ENCODE measurements around the gene KRT23. TPM values are rescaled to one million over a fixed set of nuclear protein-coding genes. Genes with fewer than 3 reads are reported as not detected.

KRT23 gene
- total RNA-seq, 1 donor from 2014 or later: 1.9 TPM

DNA sequence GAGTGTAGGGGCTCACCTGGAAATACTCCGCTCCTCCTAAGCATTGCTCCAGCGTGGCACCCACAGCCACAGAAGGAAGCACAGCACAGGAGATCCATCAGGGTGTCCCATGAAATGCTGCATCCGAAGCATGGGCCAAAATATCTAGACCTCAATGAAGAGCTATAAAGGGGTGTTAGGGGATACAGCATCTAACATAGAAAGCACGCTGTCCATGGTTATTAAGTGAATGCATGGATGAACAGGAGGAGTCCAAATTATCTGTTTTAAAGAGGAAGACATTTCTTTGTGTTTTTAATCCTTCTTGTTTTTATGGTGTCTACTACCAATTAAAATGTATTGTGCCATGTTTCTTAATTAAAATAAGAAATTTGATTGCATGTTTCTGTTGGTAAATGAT lies 30.8 kb downstream of the KRT23 start:
- no peak for DNase-seq

DNA sequence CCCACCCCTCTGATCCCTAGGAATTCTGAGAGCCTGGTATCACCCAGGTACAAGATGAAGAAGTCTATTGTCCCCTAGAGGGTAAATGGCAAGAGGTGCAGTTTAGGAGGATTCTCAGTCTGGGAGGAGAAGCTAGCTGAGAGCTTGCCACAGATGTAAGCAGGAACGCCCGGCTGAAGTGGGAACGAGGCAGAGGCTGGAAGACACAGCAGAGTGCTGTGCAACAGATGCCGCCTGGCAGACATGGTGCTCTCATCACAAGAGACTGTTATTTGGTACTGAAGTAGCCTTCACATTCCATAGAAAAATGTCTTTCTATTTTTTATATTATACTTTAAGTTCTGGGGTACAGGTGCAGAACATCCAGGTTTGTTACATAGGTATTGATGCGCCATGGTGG lies 32.1 kb downstream of the KRT23 start:
- DNase-seq: no peak

DNA sequence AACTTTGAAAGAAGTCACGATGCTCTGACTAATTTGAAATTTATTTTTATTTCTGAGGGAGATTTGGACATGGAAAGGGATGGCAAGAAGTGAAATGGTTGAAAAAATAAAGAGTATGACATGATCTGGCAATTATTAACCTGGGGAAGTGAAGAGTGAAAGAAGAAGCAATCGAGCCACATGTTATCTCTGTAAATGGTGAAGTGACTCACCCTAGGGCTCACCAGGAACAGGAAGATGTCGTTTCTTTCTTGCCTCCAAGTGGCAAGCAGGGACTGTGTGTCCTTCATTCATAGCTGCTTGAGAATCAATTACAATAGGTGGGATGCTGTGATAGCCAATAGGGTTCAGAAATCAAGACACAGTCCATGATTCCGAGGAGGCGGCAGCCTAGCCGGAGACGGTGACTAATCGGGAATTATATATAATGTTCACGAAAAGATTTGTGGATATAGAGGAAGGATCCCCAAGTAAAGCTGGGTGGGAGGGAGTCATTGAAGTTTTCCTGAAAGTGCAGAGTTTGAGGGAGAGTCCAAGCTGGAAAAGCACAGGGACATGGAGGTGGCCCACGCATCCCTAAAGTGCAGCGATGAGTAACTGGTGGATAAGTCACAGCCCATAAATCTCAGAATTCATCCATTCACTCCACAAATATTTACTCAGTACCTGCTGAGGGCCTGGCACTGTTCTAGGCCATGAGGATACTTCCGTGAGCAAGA lies 34.2 kb downstream of the KRT23 start:
- no peak for DNase-seq

DNA sequence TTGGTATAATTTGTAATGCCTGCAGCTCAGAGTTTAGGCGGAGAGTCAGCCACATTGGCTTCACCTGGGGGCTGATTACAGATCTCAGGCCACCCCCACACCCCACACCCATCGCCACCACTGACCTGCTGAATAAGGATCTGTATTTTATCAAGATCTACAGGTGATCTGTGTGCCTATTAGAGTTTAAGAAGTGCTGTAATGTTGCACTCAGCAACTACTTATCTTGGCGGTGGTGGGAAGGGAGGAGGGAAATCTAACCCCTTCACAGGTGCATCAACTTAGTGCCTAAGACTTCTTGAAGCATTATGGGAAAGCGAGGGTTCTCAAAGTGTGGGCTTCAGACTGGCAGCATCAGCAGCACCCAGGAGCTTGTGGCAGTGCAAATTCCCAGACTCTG lies 34.9 kb downstream of the KRT23 start:
- no peak for DNase-seq

DNA sequence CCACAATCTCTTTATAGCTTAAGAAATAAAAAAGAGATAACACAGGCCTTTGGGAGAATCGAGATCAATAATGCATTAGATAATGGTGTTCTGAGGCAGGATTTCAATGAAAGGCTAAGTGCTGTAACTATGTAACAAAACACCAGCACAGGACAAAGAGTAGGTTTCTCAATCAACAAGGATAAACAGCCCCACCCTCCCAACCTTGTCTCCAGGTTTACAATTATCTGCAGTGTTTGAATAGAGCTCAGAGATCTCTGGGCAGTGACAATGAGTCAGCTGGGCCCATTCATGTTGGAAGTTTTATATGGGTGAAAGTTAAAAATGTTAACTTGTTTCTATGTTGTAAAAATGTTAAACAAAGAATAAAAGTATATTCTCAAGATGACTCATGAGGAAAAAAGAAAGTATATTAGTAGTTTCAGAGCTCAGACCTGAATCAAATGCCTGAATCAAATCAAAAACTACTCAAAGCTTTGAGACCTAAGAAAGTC lies 35.4 kb downstream of the KRT23 start:
- DNase-seq: no peak

DNA sequence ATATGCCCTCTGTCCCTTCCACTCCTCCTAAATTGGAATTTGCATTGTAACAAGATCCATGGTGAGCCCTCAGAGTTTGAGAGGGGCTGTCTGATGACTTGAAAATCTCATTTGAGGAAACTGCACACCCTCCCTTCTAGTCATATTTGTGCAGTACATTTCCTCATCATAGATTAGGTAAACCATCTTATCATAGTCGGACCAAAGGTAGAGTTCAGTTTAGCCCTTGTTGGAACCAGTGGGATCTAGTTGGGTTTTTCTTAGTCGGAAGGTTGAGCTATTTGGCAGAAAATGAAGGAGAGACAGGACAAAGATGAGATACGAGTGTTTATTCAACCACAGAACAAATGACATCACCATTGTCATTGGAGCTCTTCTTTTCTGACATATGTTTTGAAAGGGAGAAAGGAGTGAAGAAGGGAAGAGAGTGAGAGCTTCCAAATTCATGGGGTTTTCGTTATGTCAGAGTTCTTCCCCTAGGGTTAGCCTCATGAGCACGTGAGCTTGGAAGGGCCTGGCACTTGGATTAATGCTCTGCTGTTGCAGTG lies 36.6 kb downstream of the KRT23 start:
- DNase-seq: no peak

DNA sequence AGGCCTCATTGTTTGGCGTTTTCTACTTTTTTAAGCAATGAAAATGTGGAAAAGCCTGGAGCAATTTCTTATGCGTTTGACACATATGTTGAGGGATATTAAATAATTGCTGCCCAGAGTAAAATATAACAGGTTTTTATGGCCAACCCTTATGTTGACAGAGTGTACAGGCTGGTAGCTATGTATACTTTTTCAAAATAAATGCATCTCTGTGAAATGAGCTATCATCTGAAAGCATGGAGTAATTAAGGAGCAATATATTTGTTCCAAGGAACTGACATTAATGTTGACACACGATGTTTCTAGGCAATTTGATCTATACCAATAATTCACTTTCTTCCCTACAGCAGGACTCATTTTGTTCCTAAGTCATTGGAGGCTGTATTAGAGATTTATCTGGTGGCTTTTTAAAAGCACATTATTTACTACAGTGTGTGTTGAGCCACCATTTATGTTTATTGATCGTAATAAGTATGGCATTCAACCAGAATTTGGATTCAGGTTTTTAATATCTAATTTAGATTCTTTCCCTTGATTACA lies 40.5 kb downstream of the KRT23 start:
- DNase-seq: no peak

DNA sequence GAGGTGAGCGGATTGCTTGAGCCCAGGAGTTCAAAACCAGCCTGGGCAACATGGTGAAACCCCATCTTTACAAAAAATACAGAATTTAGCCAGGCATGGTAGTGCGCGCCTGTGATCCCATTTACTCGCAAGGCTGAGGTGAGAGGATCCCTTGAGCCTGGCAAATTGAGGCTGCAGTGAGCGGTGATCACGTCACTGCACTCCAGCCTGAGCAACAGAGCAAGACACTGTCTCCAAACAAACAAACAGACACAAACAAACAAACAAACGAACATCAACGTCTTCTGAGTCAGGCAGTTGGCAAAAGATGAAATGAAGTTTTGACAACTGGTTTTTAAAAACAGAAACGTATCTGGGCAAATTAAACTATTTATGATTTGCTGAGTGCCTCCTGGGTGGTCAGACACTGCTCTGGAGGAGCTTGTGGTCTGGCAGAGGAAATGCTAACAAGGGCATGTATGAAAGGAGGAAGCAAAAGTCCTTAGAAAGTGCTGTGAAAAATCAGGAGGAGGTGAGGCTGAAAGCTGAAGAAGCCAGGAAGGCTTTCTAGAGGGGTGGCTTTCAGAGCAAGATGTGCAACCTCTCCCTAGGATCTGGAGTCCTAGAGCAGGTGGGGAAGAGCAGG lies 42.2 kb downstream of the KRT23 start:
- no peak for DNase-seq

DNA sequence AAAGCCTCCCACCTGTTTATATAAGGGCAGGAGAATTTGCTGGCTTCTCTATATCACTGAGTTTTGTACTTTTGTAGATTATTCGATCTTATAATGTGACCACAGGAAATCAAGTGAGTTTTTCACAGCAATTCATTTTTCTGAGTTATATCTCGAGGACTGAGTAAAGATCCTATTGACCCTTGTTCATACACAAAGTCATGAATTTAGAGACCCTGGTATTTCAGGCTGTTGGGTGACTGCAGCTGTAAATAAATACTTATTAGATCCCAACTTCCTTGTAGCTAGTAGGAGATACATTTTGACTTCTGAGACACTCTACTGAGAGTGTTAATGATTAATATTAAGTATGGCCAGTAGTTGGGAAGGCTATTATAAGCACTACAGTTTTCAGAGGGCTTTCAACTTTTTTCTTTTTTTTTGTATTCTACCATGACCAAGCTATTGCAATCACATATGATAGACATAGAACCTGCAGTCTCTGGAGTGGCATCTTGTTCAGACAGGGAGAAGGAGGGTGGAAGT lies 49.2 kb downstream of the KRT23 start:
- no peak for DNase-seq

DNA sequence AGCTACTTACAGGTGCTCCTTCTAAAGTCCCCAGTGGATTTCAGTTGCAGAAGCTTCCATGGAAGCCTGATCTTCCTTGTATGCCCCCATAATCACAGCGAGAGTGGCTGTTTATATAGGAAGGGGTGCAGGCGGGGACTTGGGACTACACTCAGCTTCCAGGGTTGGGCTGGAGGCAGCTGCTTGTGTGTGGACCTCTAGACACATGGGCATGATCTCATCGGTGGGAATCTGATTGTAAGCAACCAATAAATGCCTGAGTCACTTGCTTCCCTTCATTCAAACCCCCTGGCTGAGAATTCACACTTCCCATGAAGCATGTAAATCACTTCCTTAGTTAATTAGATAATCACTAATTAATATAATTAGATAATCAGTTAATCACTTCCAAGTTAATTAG lies 51.4 kb downstream of the KRT23 start:
- DNase-seq: peak; percentile 55

DNA sequence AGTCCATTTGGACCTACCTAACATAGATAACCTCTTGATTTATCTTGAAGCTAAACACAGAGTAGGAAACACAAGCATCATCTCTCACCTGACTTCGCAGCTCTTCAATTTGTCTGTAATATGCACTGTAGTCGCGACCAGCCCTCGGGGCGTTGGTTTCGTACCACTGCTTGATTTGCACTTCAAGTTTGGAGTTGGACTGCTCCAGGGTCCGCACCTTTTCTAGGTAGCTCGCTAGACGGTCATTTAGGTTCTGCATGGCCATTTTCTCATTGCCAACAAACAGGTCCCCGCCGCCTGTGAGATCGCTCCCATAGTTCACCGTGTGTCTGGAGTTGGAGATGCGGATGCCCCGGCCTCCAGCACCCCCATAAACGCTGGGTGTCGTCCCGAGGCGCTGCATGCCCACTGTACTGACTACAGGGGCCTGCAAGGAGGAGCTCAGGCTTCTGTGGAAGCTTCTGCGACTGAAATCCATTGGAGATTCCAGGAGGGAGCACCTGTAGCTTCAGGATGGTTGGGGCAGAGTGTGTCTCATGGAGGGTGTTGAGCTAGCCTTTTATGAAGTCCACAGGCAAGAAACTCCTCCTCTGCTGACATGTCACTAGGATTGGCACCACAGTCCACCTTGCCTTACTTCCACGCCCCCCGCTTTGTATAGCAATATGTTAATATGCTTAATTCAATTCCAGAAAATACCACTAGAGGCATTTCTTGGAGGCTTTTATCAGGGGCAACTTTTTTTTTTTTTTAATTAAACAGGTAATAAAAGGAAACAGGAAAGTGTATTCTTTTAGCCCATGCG lies 52.5 kb downstream of the KRT23 start, which contains the start of gene KRT20:
TSS of gene KRT20 (minus strand) at position 535 of the 805 bp plus-strand sequence. CDS start at position 478, 57 bp downstream.
- no peak for DNase-seq

DNA sequence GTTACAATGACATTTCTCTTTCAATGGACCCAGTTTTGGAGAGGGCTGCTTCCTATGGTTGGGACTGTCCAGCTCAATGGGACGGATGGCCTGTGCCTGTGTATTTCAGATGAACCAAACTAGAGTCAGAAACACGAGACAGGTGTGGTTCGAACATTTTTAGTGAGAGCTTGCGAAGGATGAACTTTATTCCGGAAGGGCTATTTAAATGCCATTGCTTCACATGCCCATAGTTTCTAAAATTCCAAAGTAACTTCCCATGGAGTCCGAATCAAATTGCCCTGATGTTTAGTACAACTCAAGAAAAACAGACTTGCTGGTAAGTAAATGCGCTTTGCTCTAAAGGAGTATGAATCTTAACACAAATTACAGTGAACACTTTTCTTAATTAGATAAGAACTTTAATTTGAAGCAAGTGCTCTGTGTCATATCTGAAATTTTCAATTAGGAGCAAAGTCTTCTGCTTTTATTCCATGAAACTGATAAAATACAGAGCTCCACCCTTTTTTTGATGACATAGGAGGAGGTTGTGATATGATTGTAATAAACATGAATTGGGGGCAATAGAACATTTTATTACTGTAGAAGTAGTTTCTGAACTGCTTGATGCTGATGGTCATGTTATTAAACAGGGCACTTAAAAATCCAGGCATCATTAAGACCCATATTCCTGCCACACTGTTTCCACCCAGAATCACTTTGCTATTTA lies 53.7 kb downstream of the KRT23 start:
- no peak for DNase-seq

DNA sequence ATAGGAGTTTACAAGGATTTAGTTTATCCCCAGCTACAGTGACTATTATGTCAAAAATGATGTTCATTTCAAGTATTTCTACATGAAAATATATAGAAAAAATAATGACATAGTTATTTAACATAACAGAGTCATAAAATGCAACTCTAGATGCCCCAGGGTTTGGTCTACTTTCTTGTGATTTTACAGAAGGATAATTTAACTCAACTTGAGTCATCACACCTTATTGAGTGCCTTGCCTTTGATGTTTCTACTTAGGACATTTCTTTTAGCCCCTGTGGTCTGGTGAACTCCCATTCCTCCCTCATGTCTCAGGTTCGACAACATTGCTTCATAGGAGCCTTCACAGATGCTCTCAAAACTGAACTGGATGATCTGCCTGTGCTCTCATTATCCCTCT lies 54.4 kb downstream of the KRT23 start:
- no peak for DNase-seq

DNA sequence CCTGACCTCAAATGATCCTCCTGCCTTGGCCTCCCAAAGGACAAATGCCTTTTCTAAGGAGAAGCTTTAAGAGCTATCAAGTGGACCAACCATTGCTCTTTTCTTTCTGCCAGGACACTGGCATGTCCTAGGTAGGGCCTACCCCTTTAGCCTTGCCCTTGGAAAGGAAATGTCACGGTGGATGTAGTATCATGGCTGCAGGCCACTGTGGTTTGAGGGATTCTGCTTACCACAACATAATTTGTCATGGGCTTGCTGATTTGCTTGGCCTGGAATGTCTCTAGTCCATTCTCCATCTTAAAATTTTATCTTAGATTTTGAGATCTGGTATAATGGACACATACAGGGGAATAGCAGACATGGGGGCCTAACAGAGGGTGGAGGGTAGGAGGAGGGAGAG lies 58.4 kb downstream of the KRT23 start:
- DNase-seq: no peak

DNA sequence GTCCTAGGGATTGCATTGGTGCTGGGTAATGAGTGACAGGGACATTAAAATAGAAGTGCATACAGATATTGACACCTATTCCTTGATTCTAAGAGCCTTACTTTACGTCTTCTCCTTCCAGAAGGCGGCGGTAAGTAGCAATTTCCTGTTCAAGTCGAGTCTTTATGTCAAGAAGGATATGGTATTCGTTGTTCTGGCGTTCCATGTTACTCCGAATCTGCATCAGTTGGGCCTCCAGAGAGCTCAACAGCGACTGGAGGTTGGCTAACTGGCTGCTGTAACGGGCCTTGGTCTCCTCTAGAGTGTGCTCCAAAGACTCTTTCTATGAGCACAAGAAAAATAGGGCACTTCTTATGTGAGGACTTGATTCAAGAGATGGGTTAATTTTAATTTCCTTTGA lies 59.4 kb downstream of the KRT23 start:
- DNase-seq: no peak

DNA sequence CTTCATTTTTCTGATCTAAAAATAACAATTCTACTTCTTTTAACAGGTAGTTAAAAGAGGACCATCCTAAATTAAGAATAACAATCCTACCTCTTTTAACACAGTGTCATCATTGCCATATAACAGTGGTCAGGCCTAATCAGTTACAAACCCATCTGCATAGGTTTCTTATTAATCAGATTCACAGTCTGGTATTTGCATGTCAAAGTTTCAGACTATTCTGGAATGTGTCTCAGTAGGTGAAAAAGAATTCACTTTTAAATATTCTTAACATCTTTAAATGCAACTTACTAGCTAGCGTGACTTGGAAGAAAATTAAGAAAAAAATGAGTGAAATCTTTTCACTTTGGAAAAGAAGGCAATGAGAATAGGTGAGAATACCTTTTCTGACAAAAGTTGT lies 63.6 kb downstream of the KRT23 start:
- no peak for DNase-seq

DNA sequence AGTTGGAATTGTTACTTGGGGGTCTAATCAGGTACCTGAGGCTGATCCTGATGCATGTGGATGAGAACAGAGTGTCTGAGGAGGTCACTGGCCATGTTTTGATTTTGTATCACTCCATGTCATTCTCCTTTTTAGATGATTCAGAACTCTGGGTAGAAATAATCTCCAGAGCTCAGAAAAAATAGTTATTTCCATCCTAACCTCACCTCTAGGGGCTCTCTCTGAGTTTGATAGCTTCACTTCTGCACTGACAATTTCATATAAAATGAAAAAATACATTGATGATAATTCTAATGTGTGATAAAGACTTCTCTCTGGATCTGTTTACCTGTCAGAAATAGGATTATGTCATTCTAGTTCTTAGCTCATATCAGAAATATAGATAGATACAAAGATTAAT lies 64.2 kb downstream of the KRT23 start:
- no peak for DNase-seq

Other genes with a start within 250 kb of the KRT23 start
- not detected in 2 replicates for gene KRT24, start 233.9 kb downstream of the KRT23 start, total RNA-seq
- not detected in 2 replicates for gene KRT25, start 182.3 kb downstream of the KRT23 start, total RNA-seq
- gene KRT26, start 165.4 kb downstream of the KRT23 start, total RNA-seq: not detected in 2 replicates
- not detected in 2 replicates for gene KRT27, start 155.1 kb downstream of the KRT23 start, total RNA-seq
- gene KRT28, start 137.7 kb downstream of the KRT23 start, total RNA-seq: not detected in 2 replicates
- 4.9 and 5.3 TPM in 2 replicates for gene KRT10, start 115.0 kb downstream of the KRT23 start, total RNA-seq
- gene KRT12, start 70.4 kb downstream of the KRT23 start, total RNA-seq: not detected in 2 replicates
- not detected in 2 replicates for gene KRT20, start 52.4 kb downstream of the KRT23 start, total RNA-seq
- not detected in 2 replicates for gene KRT39, start 29.3 kb upstream of the KRT23 start, total RNA-seq
- gene KRT40, start 46.7 kb upstream of the KRT23 start, total RNA-seq: not detected in 2 replicates
- gene KRTAP3-3, start 56.5 kb upstream of the KRT23 start, total RNA-seq: not detected in 2 replicates
- not detected in 2 replicates for gene KRTAP3-2, start 62.3 kb upstream of the KRT23 start, total RNA-seq
- gene KRTAP3-1, start 71.5 kb upstream of the KRT23 start, total RNA-seq: not detected in 2 replicates
- gene KRTAP1-5, start 89.6 kb upstream of the KRT23 start, total RNA-seq: not detected in 2 replicates
- not detected in 2 replicates for gene KRTAP1-4, start 92.5 kb upstream of the KRT23 start, total RNA-seq
- gene KRTAP1-3, start 97.2 kb upstream of the KRT23 start, total RNA-seq: not detected in 2 replicates
- not detected in 2 replicates for gene KRTAP1-1, start 103.8 kb upstream of the KRT23 start, total RNA-seq
- gene KRTAP2-1, start 109.7 kb upstream of the KRT23 start, total RNA-seq: not detected in 2 replicates
- gene KRTAP2-2, start 117.6 kb upstream of the KRT23 start, total RNA-seq: not detected in 2 replicates
- gene KRTAP2-3, start 122.5 kb upstream of the KRT23 start, total RNA-seq: not detected in 2 replicates
- gene KRTAP2-4, start 128.2 kb upstream of the KRT23 start, total RNA-seq: not detected in 2 replicates
- gene KRTAP4-7, start 146.5 kb upstream of the KRT23 start, total RNA-seq: not detected in 2 replicates
- not detected in 2 replicates for gene KRTAP4-8, start 160.5 kb upstream of the KRT23 start, total RNA-seq
- gene KRTAP4-16, start 164.6 kb upstream of the KRT23 start, total RNA-seq: not detected in 2 replicates
- gene KRTAP4-9, start 167.7 kb upstream of the KRT23 start, total RNA-seq: not detected in 2 replicates
- not detected in 2 replicates for gene KRTAP4-11, start 180.7 kb upstream of the KRT23 start, total RNA-seq
- gene KRTAP4-12, start 186.5 kb upstream of the KRT23 start, total RNA-seq: not detected in 2 replicates
- gene KRTAP4-6, start 202.9 kb upstream of the KRT23 start, total RNA-seq: 0.19 TPM in 1 of 2 replicates, not detected in the other
- not detected in 2 replicates for gene KRTAP4-5, start 212.2 kb upstream of the KRT23 start, total RNA-seq
- gene KRTAP4-4, start 223.1 kb upstream of the KRT23 start, total RNA-seq: not detected in 2 replicates
- gene KRTAP4-3, start 230.6 kb upstream of the KRT23 start, total RNA-seq: not detected in 2 replicates
- not detected in 2 replicates for gene KRTAP4-2, start 240.6 kb upstream of the KRT23 start, total RNA-seq
- gene KRTAP4-1, start 247.3 kb upstream of the KRT23 start, total RNA-seq: not detected in 2 replicates